Measurements from ENCODE around the gene ACOT12. TPM values are rescaled to one million over a fixed set of nuclear protein-coding genes. Genes with fewer than 3 reads are reported as not detected.

Gene ACOT12
- total RNA-seq, 2 donors from 2014 or later = not detected

DNA sequence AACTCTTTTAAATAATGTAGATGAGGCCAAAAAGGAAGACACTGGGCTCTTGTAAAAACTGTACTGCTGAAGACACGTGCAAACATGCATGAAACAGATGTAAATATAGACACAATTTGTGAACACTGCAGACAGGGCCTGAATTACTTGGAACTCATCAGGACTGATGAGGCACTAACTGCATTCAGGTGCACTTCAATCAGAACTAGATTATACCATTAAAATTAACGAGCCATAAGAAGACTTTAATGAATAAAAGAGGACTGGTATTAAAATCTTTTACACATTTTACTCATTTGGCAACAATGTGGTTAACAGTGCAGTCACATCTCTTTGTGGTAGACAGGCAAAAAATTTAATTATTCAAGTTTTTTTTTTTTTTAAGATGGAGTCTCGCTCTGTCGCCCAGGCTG lies 105.9 kb downstream of the ACOT12 start:
- Mint-ChIP-seq H3K27me3 (no peaks in the 10 kb centered on the region), H3K4me3 (no peak overlapping the region), H3K36me3 (ENCODE audit: low read depth) (peaks cover 8% of the 10 kb centered on the region), H3K4me1 (peaks cover 37% of the 10 kb centered on the region), H3K27ac (no peak overlapping the region)
- H3K9me3 ChIP-seq (ENCODE audit: control insufficient read depth, low read length, poor library complexity, severe bottlenecking) = no peaks in the 10 kb centered on the region
- ATAC-seq = no peak
- DNase-seq = no peak

DNA sequence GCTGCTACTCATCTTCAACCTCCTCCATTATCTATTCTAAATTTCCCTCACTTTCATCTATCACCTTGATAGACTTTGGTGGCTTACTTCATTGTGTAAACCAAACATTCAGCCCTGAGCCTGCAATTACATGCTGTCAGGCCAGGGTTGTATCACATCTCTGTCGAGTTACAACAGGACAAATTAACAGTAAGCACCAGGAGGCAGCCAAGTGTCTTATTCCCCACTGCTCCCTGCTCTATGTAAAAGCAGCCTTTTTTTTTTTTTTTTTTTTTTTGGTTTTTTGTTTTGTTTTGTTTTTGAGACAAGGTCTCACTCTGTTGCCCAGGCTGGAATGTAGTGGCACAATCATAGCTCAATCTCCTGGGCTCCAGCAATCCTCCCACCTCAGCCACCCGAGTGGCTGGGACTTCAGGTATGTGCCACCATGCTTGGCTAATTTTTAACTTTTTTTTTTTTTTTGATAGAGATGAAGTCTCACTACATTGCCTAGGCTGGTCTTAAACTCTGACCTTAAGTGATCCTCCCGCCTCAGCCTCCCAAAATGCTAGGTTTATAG lies 107.8 kb downstream of the ACOT12 start:
- ATAC-seq (no peak), DNase-seq (no peak)
- peaks cover 30% of the 10 kb centered on the region for H3K4me1 Mint-ChIP-seq
- H3K4me3 Mint-ChIP-seq = no peak overlapping the region
- H3K36me3 Mint-ChIP-seq (ENCODE audit: low read depth) = peaks cover 8% of the 10 kb centered on the region
- no peaks in the 10 kb centered on the region for H3K27me3 Mint-ChIP-seq
- no peaks in the 10 kb centered on the region for H3K9me3 ChIP-seq (ENCODE audit: control insufficient read depth, low read length, poor library complexity, severe bottlenecking)
- H3K27ac Mint-ChIP-seq = no peak overlapping the region

DNA sequence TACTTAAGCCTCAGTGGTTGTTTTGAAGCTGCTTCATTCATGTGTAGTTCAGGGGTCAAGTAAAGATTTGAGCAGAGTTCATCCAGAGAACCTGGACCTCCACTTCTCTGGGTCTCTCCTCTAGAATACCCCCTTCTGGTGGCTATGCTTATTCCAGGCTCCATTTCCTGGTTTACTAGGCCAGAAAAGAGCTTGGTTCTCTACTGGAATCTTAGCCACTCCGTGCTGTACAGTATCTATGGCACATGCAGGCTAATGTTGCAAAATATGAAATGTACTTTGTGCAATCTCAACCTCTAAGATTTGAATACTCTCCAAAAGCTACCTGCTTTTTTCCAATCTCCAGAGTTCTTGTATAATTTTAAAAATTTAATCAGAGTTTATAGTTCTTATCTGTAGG lies 110.0 kb downstream of the ACOT12 start:
- DNase-seq = no peak
- H3K4me3 Mint-ChIP-seq = no peak overlapping the region
- no peak for ATAC-seq
- H3K27me3 Mint-ChIP-seq = no peaks in the 10 kb centered on the region
- H3K4me1 Mint-ChIP-seq = peaks cover 16% of the 10 kb centered on the region
- peaks cover 4% of the 10 kb centered on the region for H3K36me3 Mint-ChIP-seq (ENCODE audit: low read depth)
- H3K9me3 ChIP-seq (ENCODE audit: control insufficient read depth, low read length, poor library complexity, severe bottlenecking) = no peaks in the 10 kb centered on the region
- H3K27ac Mint-ChIP-seq = no peak overlapping the region

Other genes starting within 250 kb of the ACOT12 start
- gene CKMT2, start 160.8 kb downstream of the ACOT12 start, total RNA-seq = not detected
- 10 to 100 TPM; 14.4 to 15.5 TPM for gene ZCCHC9, start 92.5 kb downstream of the ACOT12 start, total RNA-seq

All from T-helper 17 cell (primary cell).